Measurements from ENCODE around the gene RABEP1. TPM values are rescaled to one million over a fixed set of nuclear protein-coding genes. Genes with fewer than 3 reads are reported as not detected.

The RABEP1 gene
- total RNA-seq, 1 experiment from 2014 or later = 21.8 TPM

GRCh38 chr17:5257124-5257523 lies 25.0 kb upstream of the RABEP1 start:
- CTCF ChIA-PET = no interaction called here
- Mint-ChIP-seq H3K27me3 (ENCODE audit: insufficient read depth, unreplicated experiment) (no peaks in the 10 kb centered on the region), H3K4me1 (ENCODE audit: low read depth, unreplicated experiment) (no peaks in the 10 kb centered on the region), H3K27ac (ENCODE audit: unreplicated experiment) (no peak overlapping the region), H3K9me3 (ENCODE audit: unreplicated experiment) (no peaks in the 10 kb centered on the region), H3K4me3 (ENCODE audit: unreplicated experiment) (no peak overlapping the region), H3K36me3 (ENCODE audit: insufficient read depth, unreplicated experiment) (no peaks in the 10 kb centered on the region)
- Histone ChIP-seq H3K4me1 (no peaks in the 10 kb centered on the region), H3K9me3 (no peaks in the 10 kb centered on the region), H3K4me3 (ENCODE audit: low read depth, low read length) (no peak overlapping the region), H3K27me3 (replicated peaks; ENCODE audit: control insufficient read depth, insufficient read depth, low read length) (no peaks in the 10 kb centered on the region), H3K36me3 (ENCODE audit: control insufficient read depth, insufficient read depth, low read length) (no peaks in the 10 kb centered on the region)
- DNase-seq = no peak
- intact Hi-C loops (cut with micrococcal nuclease; ENCODE audit: unreplicated experiment) = no loop called here
- POLR2A ChIA-PET = no interaction called here
- no peak for TF ChIP-seq CTCF (IDR thresholded peaks at IDR 0.05; ENCODE audit: insufficient read depth in 1 of 2, low read depth in 1 of 2, low read length in 1 of 2, severe bottlenecking in 1 of 2, unreplicated experiment in 1 of 2)
- BruUV-seq (replicated peaks) = no TSS peak

- no peak for TF ChIP-seq CTCF (IDR thresholded peaks at IDR 0.05; ENCODE audit: insufficient read depth in 1 of 2, low read depth in 1 of 2, low read length in 1 of 2, severe bottlenecking in 1 of 2, unreplicated experiment in 1 of 2)
- Mint-ChIP-seq H3K36me3 (ENCODE audit: insufficient read depth, unreplicated experiment) (no peaks in the 10 kb centered on the region), H3K27me3 (ENCODE audit: insufficient read depth, unreplicated experiment) (no peaks in the 10 kb centered on the region), H3K9me3 (ENCODE audit: unreplicated experiment) (no peaks in the 10 kb centered on the region), H3K4me3 (ENCODE audit: unreplicated experiment) (no peak overlapping the region), H3K27ac (ENCODE audit: unreplicated experiment) (no peak overlapping the region), H3K4me1 (ENCODE audit: low read depth, unreplicated experiment) (no peaks in the 10 kb centered on the region)
- no peaks in the 10 kb centered on the region for H3K27me3 ChIP-seq (replicated peaks; ENCODE audit: control insufficient read depth, insufficient read depth, low read length)
- POLR2A ChIA-PET = no interaction called here
- H3K4me1 ChIP-seq = no peaks in the 10 kb centered on the region
- H3K36me3 ChIP-seq (ENCODE audit: control insufficient read depth, insufficient read depth, low read length) = no peaks in the 10 kb centered on the region
- no peak for DNase-seq
- intact Hi-C loops (cut with micrococcal nuclease; ENCODE audit: unreplicated experiment) = no loop called here
- no peaks in the 10 kb centered on the region for H3K9me3 ChIP-seq
- CTCF ChIA-PET = no interaction called here
- H3K4me3 ChIP-seq (ENCODE audit: low read depth, low read length) = no peak overlapping the region
- BruUV-seq (replicated peaks) = no TSS peak
Measured at GRCh38 chr17:5260542-5260941, 21.5 kb upstream of the RABEP1 start.

GRCh38 chr17:5262416-5262991 lies 19.6 kb upstream of the RABEP1 start:
- H3K4me1 ChIP-seq = no peaks in the 10 kb centered on the region
- H3K27ac Mint-ChIP-seq (ENCODE audit: unreplicated experiment) = no peak overlapping the region
- no peaks in the 10 kb centered on the region for H3K36me3 ChIP-seq (ENCODE audit: control insufficient read depth, insufficient read depth, low read length)
- H3K4me3 Mint-ChIP-seq (ENCODE audit: unreplicated experiment) = no peak overlapping the region
- H3K27me3 ChIP-seq (replicated peaks; ENCODE audit: control insufficient read depth, insufficient read depth, low read length) = no peaks in the 10 kb centered on the region
- CTCF ChIA-PET = no interaction called here
- no peak for DNase-seq
- no TSS peak for BruUV-seq (replicated peaks)
- H3K9me3 ChIP-seq = no peaks in the 10 kb centered on the region
- no peaks in the 10 kb centered on the region for H3K36me3 Mint-ChIP-seq (ENCODE audit: insufficient read depth, unreplicated experiment)
- no peak for TF ChIP-seq CTCF (IDR thresholded peaks at IDR 0.05; ENCODE audit: insufficient read depth in 1 of 2, low read depth in 1 of 2, low read length in 1 of 2, severe bottlenecking in 1 of 2, unreplicated experiment in 1 of 2)
- H3K9me3 Mint-ChIP-seq (ENCODE audit: unreplicated experiment) = no peaks in the 10 kb centered on the region
- intact Hi-C loops (cut with micrococcal nuclease; ENCODE audit: unreplicated experiment) = no loop called here
- POLR2A ChIA-PET = no interaction called here
- H3K4me3 ChIP-seq (ENCODE audit: low read depth, low read length) = no peak overlapping the region
- H3K4me1 Mint-ChIP-seq (ENCODE audit: low read depth, unreplicated experiment) = no peaks in the 10 kb centered on the region
- H3K27me3 Mint-ChIP-seq (ENCODE audit: insufficient read depth, unreplicated experiment) = no peaks in the 10 kb centered on the region
